Stimulated activated CD4-positive, alpha-beta T cell treated with anti-CD3 and anti-CD28 coated beads, Interleukin-12 subunit alpha, Interleukin-12 subunit beta, amount 100 ng/mL, for 48 hours (primary cell): ENCODE results near the gene OR4C15.

Experiments used
- DNase-seq, 3 donors: peaks; one replicate each; pipeline ENCODE4 v3.0.0-alpha.2; 2020; ENCODE audit warnings: low read depth in 2 of 3, low spot score in 1 of 3

OR4C15 gene

DNA sequence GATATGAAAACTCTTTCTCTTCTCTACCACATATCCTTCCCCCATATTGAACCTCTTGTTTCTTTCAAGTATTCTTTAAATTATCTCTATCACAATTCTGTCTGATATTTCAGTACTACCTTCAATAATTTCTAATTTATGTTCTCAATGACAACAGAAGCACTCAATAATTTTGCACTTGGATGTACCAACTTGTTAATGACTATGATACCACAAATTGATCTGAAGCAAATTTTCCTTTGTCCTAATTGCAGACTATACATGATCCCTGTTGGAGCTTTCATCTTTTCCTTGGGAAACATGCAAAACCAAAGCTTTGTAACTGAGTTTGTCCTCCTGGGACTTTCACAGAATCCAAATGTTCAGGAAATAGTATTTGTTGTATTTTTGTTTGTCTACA is at the start of gene OR4C15:
TSS of gene OR4C15 (plus strand) at position 301 of the 400 bp plus-strand sequence. CDS start at position 301, 0 bp downstream.
- DNase-seq: no peak

DNA sequence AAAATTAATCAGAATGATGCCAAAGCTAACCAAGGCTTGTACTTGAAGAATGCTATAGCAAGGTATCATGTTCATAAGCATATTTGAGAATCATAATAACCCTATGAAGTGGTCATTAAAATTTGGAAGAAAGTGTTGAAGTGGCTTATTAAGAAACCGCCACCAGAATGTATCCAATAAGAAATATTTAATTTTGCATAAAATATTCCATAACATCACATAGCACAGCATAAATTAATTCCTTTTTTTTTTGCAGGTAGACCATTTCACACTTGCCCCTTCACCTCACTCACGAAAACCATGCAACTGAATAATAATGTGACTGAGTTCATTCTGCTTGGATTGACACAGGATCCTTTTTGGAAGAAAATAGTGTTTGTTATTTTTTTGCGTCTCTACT is 17.6 kb downstream of the OR4C15 start, which contains the start of gene OR4C16:
TSS of gene OR4C16 (plus strand) at position 301 of the 400 bp plus-strand sequence. CDS start at position 301, 0 bp downstream.
- no peak for DNase-seq

DNA sequence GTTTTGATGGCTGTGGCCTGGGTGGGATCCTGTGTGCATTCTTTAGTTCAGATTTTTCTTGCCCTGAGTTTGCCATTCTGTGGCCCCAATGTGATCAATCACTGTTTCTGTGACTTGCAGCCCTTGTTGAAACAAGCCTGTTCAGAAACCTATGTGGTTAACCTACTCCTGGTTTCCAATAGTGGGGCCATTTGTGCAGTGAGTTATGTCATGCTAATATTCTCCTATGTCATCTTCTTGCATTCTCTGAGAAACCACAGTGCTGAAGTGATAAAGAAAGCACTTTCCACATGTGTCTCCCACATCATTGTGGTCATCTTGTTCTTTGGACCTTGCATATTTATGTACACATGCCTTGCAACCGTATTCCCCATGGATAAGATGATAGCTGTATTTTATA is 18.3 kb downstream of the OR4C15 start:
- DNase-seq: no peak
